ELF-1 (cell line): ENCODE results near the gene DEPDC5.

Experiments
- DNase-seq: peaks from one replicate; pipeline ENCODE4 v3.0.0-alpha.2; 2016; ENCODE audit warnings: low read depth, low spot score

Gene DEPDC5

GRCh38 chr22:31950226-31950625 lies 196.4 kb downstream of the DEPDC5 start:
- DNase-seq: no peak

GRCh38 chr22:31951194-31952093 lies 197.6 kb downstream of the DEPDC5 start:
- DNase-seq: no peak

GRCh38 chr22:31952094-31952401 lies 198.2 kb downstream of the DEPDC5 start:
- DNase-seq: no peak

GRCh38 chr22:31952472-31952871 lies 198.7 kb downstream of the DEPDC5 start:
- no peak for DNase-seq

GRCh38 chr22:31953261-31953660 lies 199.4 kb downstream of the DEPDC5 start:
- DNase-seq: no peak

GRCh38 chr22:31954535-31955523 lies 201.0 kb downstream of the DEPDC5 start:
- no peak for DNase-seq

GRCh38 chr22:31956360-31956759 lies 202.5 kb downstream of the DEPDC5 start:
- no peak for DNase-seq
